HEK293 (cell line): Measurements from ENCODE around the gene CTSF.

Source experiments
- CTCF ChIA-PET: fragments of 350-600 bp; formaldehyde crosslinking; extraction: SDS; loops from one replicate; lab custom pipeline; 2021; ENCODE audit warnings: antibody characterized with exemption; lab: Yijun Ruan, JAX
- POLR2A ChIA-PET: fragments of 300-600 bp; formaldehyde crosslinking; extraction: SDS; loops from one replicate; lab custom pipeline; 2020; ENCODE audit warnings: antibody characterized with exemption, inconsistent platforms; lab: Yijun Ruan, JAX
- H3K27ac ChIP-seq: fragments of 200-500 bp; sonication (Bioruptor generic); 2 replicates; pipeline ENCODE4 v1.5.1; 2014; ENCODE audit warnings: low read depth, low read length, control low read depth, inconsistent platforms; ENCODE audit errors: extremely low read depth
- H3K36me3 ChIP-seq, 2 experiments: fragments of 200-500 bp in 1 of 2; sonication (Bioruptor generic) in 1 of 2; 1 replicate in 1 of 2; 2 replicates in 1 of 2; pipeline ENCODE4 v1.5.1; 2014 to 2017; ENCODE audit warnings: inconsistent platforms in 2 of 2, low read length in 2 of 2; ENCODE audit not compliant: control insufficient read depth in 2 of 2, insufficient read depth in 1 of 2
- H3K4me1 ChIP-seq: fragments of 200-500 bp; sonication (Bioruptor generic); 2 replicates; pipeline ENCODE4 v1.5.1; 2014; ENCODE audit warnings: mild to moderate bottlenecking, low read length, inconsistent platforms; ENCODE audit not compliant: control insufficient read depth, insufficient read depth
- H3K4me3 ChIP-seq: 2 replicates; pipeline ENCODE4 v1.5.1; 2011; ENCODE audit warnings: low read depth, mild to moderate bottlenecking, control low read depth, low read length, moderate library complexity
- H3K9me3 ChIP-seq: fragments of 200-500 bp; sonication (Bioruptor generic); 2 replicates; pipeline ENCODE4 v1.5.1; 2014; ENCODE audit warnings: low read depth, low read length, inconsistent platforms; ENCODE audit not compliant: control insufficient read depth, insufficient read depth
- FEZF1 ChIP-seq: fragments of 450-650 bp; formaldehyde crosslinking; IDR thresholded peaks from 2 replicates; pipeline ENCODE4 v1.5.1; 2016; ENCODE audit warnings: missing biosample characterization, missing genetic modification characterization
- MYNN ChIP-seq: fragments of 450-650 bp; formaldehyde crosslinking; IDR thresholded peaks from 2 replicates; pipeline ENCODE4 v1.5.1; 2016; ENCODE audit warnings: missing biosample characterization, missing genetic modification characterization, borderline replicate concordance
- PRDM4 ChIP-seq: fragments of 450-650 bp; formaldehyde crosslinking; IDR thresholded peaks from 2 replicates; pipeline ENCODE4 v1.5.1; 2017; ENCODE audit warnings: missing biosample characterization, missing genetic modification characterization
- PRDM6 ChIP-seq: fragments of 450-650 bp; formaldehyde crosslinking; IDR thresholded peaks from 2 replicates; pipeline ENCODE4 v1.5.1; 2017; ENCODE audit warnings: missing biosample characterization, missing genetic modification characterization
- SALL2 ChIP-seq: fragments of 450-650 bp; formaldehyde crosslinking; IDR thresholded peaks from 2 replicates; pipeline ENCODE4 v1.5.0; 2017; ENCODE audit warnings: missing biosample characterization, mild to moderate bottlenecking, missing genetic modification characterization, borderline replicate concordance
- ZBTB1 ChIP-seq: fragments of 450-650 bp; formaldehyde crosslinking; IDR thresholded peaks from 2 replicates; pipeline ENCODE4 v1.5.1; 2016; ENCODE audit warnings: missing biosample characterization, missing genetic modification characterization
- ZFP41 ChIP-seq: fragments of 450-650 bp; formaldehyde crosslinking; IDR thresholded peaks from 2 replicates; pipeline ENCODE4 v1.5.1; 2016; ENCODE audit warnings: missing biosample characterization, missing genetic modification characterization, borderline replicate concordance
- ZIC2 ChIP-seq: fragments of 450-650 bp; formaldehyde crosslinking; IDR thresholded peaks from 2 replicates; pipeline ENCODE4 v1.5.1; 2016; ENCODE audit warnings: missing biosample characterization, missing genetic modification characterization
- ZNF112 ChIP-seq: fragments of 450-650 bp; formaldehyde crosslinking; IDR thresholded peaks from 2 replicates; pipeline ENCODE4 v1.5.0; 2017; ENCODE audit warnings: missing biosample characterization, missing genetic modification characterization
- ZNF133 ChIP-seq: fragments of 450-650 bp; formaldehyde crosslinking; IDR thresholded peaks from 2 replicates; pipeline ENCODE4 v1.5.1; 2016; ENCODE audit warnings: missing biosample characterization, missing genetic modification characterization
- ZNF146 ChIP-seq: fragments of 450-650 bp; formaldehyde crosslinking; IDR thresholded peaks from 2 replicates; pipeline ENCODE4 v1.5.1; 2016; ENCODE audit warnings: missing biosample characterization, missing genetic modification characterization
- ZNF175 ChIP-seq: fragments of 450-650 bp; formaldehyde crosslinking; IDR thresholded peaks from 2 replicates; pipeline ENCODE4 v1.5.1; 2016; ENCODE audit warnings: missing biosample characterization, missing genetic modification characterization
- ZNF341 ChIP-seq: fragments of 450-650 bp; formaldehyde crosslinking; IDR thresholded peaks from 2 replicates; pipeline ENCODE4; 2016; ENCODE audit warnings: low read depth, missing biosample characterization, missing genetic modification characterization
- ZNF366 ChIP-seq: fragments of 450-650 bp; formaldehyde crosslinking; conservative IDR thresholded peaks from 2 replicates; pipeline ENCODE4 v1.5.1; 2016; ENCODE audit warnings: missing biosample characterization, missing genetic modification characterization
- ZNF433 ChIP-seq: fragments of 450-650 bp; formaldehyde crosslinking; IDR thresholded peaks from 2 replicates; pipeline ENCODE4 v1.5.1; 2016; ENCODE audit warnings: missing biosample characterization, missing genetic modification characterization, low read depth
- ZNF488 ChIP-seq: fragments of 450-650 bp; formaldehyde crosslinking; IDR thresholded peaks from 2 replicates; pipeline ENCODE4 v1.5.1; 2016; ENCODE audit warnings: missing biosample characterization, missing genetic modification characterization
- ZNF600 ChIP-seq: fragments of 450-650 bp; formaldehyde crosslinking; IDR thresholded peaks from 2 replicates; pipeline ENCODE4 v1.5.1; 2016; ENCODE audit warnings: missing biosample characterization, missing genetic modification characterization
- ZNF621 ChIP-seq: fragments of 450-650 bp; formaldehyde crosslinking; IDR thresholded peaks from 2 replicates; pipeline ENCODE4 v1.5.1; 2017; ENCODE audit warnings: missing biosample characterization, missing genetic modification characterization
- ZNF654 ChIP-seq: fragments of 450-650 bp; formaldehyde crosslinking; IDR thresholded peaks from 2 replicates; pipeline ENCODE4 v1.5.1; 2016; ENCODE audit warnings: low read depth, missing biosample characterization, missing genetic modification characterization
- ZNF777 ChIP-seq: fragments of 450-650 bp; formaldehyde crosslinking; IDR thresholded peaks from 2 replicates; pipeline ENCODE4 v1.5.1; 2017; ENCODE audit warnings: missing biosample characterization, missing genetic modification characterization, borderline replicate concordance
- TF ChIP-seq, protein P1 (sequence below): fragments of 450-650 bp; formaldehyde crosslinking; IDR thresholded peaks from 2 replicates; pipeline ENCODE4 v1.5.1; 2017; ENCODE audit warnings: missing biosample characterization, missing genetic modification characterization
- TF ChIP-seq, protein P2 (sequence below): fragments of 450-650 bp; formaldehyde crosslinking; IDR thresholded peaks from 2 replicates; pipeline ENCODE4 v1.5.0; 2017; ENCODE audit warnings: missing biosample characterization, missing genetic modification characterization, borderline replicate concordance

The CTSF gene

GRCh38 chr11:66548774-66549630, 19.4 kb downstream of the CTSF start:
- Histone ChIP-seq H3K4me3 (no peak overlapping the region), H3K9me3 (no peaks in the 10 kb centered on the region), H3K27ac (no peak overlapping the region), H3K4me1 (no peaks in the 10 kb centered on the region), H3K36me3 (no peaks in the 10 kb centered on the region)
- TF ChIP-seq ZNF341 (tag by site-specific recombination): peak; percentile 68
- no peak for TF ChIP-seq ZNF146 (tag by site-specific recombination)
- 0 out of 2 replicates have a peak, but pooled peaks have one; percentile 19 for TF ChIP-seq ZNF600 (tag by site-specific recombination)
- no peak for TF ChIP-seq ZFP41 (tag by site-specific recombination)
- peak; percentile 85 for TF ChIP-seq ZNF133 (tag by site-specific recombination)
- CTCF ChIA-PET: interaction anchor here (0.6 to 1.6 kb wide), 3 partner anchors 104 to 140 kb away, joined by 3 to 5 read pairs (median 5); no protein-coding TSS in a partner anchor
- POLR2A ChIA-PET: interaction anchor here (0.9 kb wide), 1 partner anchor 67 kb away, joined by 3 read pairs; the partner anchor contains the start of gene RBM14

DNA sequence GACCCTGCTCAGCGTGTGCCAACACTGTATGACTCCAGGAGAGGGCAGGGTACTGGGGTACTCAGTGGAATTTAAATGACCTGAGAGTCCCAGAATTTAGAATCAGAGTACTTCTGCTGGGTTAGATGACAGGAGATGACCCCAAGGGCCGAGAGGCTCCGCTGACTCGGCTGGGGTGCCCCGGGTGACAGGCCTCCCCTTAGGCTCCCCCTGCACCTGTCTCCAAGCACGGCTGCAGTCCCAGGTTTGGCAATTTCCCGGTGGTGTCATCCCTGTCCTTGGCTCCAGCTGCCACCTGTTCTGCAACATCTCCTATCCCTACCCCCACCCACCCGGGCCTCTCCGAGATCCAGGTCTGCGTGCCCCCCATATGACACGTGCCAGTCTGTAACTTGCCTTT, 20.4 kb downstream of the CTSF start:
- Histone ChIP-seq H3K27ac (no peak overlapping the region), H3K9me3 (no peaks in the 10 kb centered on the region), H3K4me3 (no peak overlapping the region), H3K36me3 (peaks cover 0 to 9% of the 10 kb centered on the region in 2 experiments; a peak in 1 of 3 replicates), H3K4me1 (no peaks in the 10 kb centered on the region)
- ChIA-PET POLR2A (interaction anchor here (0.9 kb wide), 1 partner anchor 68 kb away, joined by 3 read pairs; the partner anchor contains the start of gene RBM14), CTCF (interaction anchor here (1.6 kb wide), 1 partner anchor 130 kb away, joined by 5 read pairs; no protein-coding TSS in a partner anchor)
- no peak for TF ChIP-seq ZNF777 (tag by site-specific recombination)
- TF ChIP-seq ZNF366 (tag by site-specific recombination): no peak
- TF ChIP-seq ZNF433 (tag by site-specific recombination): no peak
- no peak for TF ChIP-seq ZNF175 (tag by site-specific recombination)
- TF ChIP-seq FEZF1: no peak
- no peak for TF ChIP-seq ZNF654
- TF ChIP-seq PRDM4 (tag by site-specific recombination): no peak
- TF ChIP-seq, protein P1, sequence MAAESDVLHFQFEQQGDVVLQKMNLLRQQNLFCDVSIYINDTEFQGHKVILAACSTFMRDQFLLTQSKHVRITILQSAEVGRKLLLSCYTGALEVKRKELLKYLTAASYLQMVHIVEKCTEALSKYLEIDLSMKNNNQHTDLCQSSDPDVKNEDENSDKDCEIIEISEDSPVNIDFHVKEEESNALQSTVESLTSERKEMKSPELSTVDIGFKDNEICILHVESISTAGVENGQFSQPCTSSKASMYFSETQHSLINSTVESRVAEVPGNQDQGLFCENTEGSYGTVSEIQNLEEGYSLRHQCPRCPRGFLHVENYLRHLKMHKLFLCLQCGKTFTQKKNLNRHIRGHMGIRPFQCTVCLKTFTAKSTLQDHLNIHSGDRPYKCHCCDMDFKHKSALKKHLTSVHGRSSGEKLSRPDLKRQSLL (tag by site-specific recombination): no peak
- no peak for TF ChIP-seq SALL2 (tag by site-specific recombination)
- no peak for TF ChIP-seq ZNF621 (tag by site-specific recombination)

DNA sequence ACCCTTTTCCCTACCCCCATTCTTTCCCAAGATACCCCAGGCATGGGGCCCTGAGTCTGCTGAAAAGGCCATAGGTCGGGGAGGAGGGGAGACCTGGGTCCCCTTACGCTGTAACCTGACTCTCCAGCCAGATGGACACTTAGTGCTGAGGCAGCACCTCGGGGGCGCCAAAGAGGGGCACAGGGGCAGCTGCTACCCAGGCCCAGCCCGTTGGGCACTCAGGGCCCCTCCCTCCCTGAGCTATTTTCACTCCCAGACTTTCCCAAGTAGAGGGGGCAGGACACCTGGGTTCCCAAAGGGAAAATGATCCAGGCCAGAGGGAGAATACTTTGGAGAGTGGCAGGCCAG, 20.8 kb downstream of the CTSF start:
- Histone ChIP-seq H3K4me3 (no peak overlapping the region), H3K4me1 (no peaks in the 10 kb centered on the region), H3K27ac (no peak overlapping the region), H3K36me3 (peaks cover 0 to 13% of the 10 kb centered on the region in 2 experiments; a peak in 1 of 3 replicates), H3K9me3 (no peaks in the 10 kb centered on the region)
- CTCF ChIA-PET: interaction anchor here (0.5 kb wide), 1 partner anchor 132 kb away, joined by 3 read pairs; no protein-coding TSS in a partner anchor
- POLR2A ChIA-PET: no interaction called here
- TF ChIP-seq ZIC2 (tag by site-specific recombination) (no peak), ZNF133 (tag by site-specific recombination) (no peak), ZNF112 (tag by site-specific recombination) (no peak), ZNF488 (tag by site-specific recombination) (no peak), ZBTB1 (no peak), PRDM6 (no peak), MYNN (no peak)
- TF ChIP-seq, protein P2, sequence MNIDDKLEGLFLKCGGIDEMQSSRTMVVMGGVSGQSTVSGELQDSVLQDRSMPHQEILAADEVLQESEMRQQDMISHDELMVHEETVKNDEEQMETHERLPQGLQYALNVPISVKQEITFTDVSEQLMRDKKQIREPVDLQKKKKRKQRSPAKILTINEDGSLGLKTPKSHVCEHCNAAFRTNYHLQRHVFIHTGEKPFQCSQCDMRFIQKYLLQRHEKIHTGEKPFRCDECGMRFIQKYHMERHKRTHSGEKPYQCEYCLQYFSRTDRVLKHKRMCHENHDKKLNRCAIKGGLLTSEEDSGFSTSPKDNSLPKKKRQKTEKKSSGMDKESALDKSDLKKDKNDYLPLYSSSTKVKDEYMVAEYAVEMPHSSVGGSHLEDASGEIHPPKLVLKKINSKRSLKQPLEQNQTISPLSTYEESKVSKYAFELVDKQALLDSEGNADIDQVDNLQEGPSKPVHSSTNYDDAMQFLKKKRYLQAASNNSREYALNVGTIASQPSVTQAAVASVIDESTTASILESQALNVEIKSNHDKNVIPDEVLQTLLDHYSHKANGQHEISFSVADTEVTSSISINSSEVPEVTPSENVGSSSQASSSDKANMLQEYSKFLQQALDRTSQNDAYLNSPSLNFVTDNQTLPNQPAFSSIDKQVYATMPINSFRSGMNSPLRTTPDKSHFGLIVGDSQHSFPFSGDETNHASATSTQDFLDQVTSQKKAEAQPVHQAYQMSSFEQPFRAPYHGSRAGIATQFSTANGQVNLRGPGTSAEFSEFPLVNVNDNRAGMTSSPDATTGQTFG (tag by site-specific recombination): no peak
